Suprapubic skin (tissue), 3 donors: ENCODE measurements around the gene CAPN9.

Experiments
- CTCF ChIP-seq, 2 donors: fragments of 200-600 bp in 1 of 2; fragments of 450-650 bp in 1 of 2; sonication (generic) in 1 of 2; IDR thresholded peaks; one replicate each; pipeline ENCODE4 v1.5.1; 2016 to 2019; ENCODE audit warnings: antibody characterized with exemption in 2 of 2, mild to moderate bottlenecking in 1 of 2, moderate library complexity in 1 of 2
- POLR2A ChIP-seq, 2 donors: fragments of 450-650 bp; IDR thresholded peaks; one replicate each; pipeline ENCODE4 v1.6.1; 2017; ENCODE audit warnings: antibody characterized with exemption in 2 of 2, mild to moderate bottlenecking in 2 of 2, moderate library complexity in 2 of 2

GRCh38 chr1:230713915-230714764 lies 33.0 kb upstream of the CAPN9 start, which contains the start of gene AGT:
- TF ChIP-seq CTCF (IDR thresholded peaks at IDR 0.05) (no peak), POLR2A (IDR thresholded peaks at IDR 0.05) (no peak)
